AG04450 (cell line): ENCODE results near the gene CXXC1. TPM values are rescaled to one million over a fixed set of nuclear protein-coding genes. Genes with fewer than 3 reads are reported as not detected.

Source experiments
- CTCF ChIA-PET: fragments of 300-600, 350-600 bp; formaldehyde crosslinking; extraction: SDS; loops from one replicate; lab custom pipeline; 2022; ENCODE audit warnings: antibody characterized with exemption, inconsistent platforms; lab: Charles Lee
- POLR2A ChIA-PET: fragments of 350-600 bp; formaldehyde crosslinking; extraction: SDS; loops from one replicate; lab custom pipeline; 2021; ENCODE audit warnings: antibody characterized with exemption, inconsistent platforms; lab: Yijun Ruan, JAX
- DNase-seq: peaks from one replicate; pipeline ENCODE4 v3.0.0-alpha.2; 2011; ENCODE audit warnings: low read depth, low spot score
- H3K27ac ChIP-seq: one replicate; pipeline ENCODE4 v1.5.1; 2012; ENCODE audit warnings: low read depth, low read length, control low read depth
- H3K27me3 ChIP-seq: one replicate; pipeline ENCODE4 v1.6.0; 2012; ENCODE audit warnings: low read length; ENCODE audit not compliant: control insufficient read depth, insufficient read depth
- H3K4me3 ChIP-seq: 2 replicates; pipeline ENCODE4 v1.5.1; 2011; ENCODE audit warnings: mild to moderate bottlenecking, low read depth, low read length, control low read depth
- H3K9me3 ChIP-seq: 2 replicates; pipeline ENCODE4 v1.5.1; 2012; ENCODE audit warnings: low read length; ENCODE audit not compliant: control insufficient read depth, insufficient read depth
- polyA plus RNA-seq: library from polyadenylated mRNA; depleted of rRNA; stranded (reverse); fragments of >200 nt; gene quantifications from 2 replicates; pipeline ENCODE4 v1.2.3, GENCODE V29; 2011
- TF ChIP-seq, protein P1 (sequence below): IDR thresholded peaks from 2 replicates; pipeline ENCODE4 v1.5.1; 2011; ENCODE audit warnings: low read depth, low read length, control low read depth, inconsistent platforms

The CXXC1 gene
- polyA plus RNA-seq, 1 experiment, result 23.6 TPM

DNA sequence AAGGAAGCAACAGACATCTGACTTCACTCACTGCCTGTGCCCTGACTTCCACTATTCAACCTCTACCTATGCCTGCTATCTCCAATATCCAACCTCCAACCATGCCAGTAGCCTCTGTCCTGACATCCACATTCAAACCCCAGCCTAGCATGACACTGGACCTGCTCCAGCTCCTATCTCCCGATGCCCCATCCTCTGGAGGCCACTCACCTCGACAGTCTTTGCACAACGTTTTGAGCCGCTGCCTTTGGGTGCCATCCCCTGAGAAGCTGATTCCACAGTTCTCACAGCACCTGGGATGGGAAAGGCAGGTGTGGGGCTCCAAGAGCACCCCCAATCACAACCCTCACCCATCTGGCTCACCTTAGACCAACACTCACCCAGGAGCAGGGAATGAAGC lies 11.0 kb downstream of the CXXC1 start:
- Histone ChIP-seq H3K27ac (no peak overlapping the region), H3K4me3 (no peak overlapping the region), H3K9me3 (no peaks in the 10 kb centered on the region; the same call in 1 of the 2 replicates), H3K27me3 (no peaks in the 10 kb centered on the region)
- POLR2A ChIA-PET, result no interaction called here
- CTCF ChIA-PET, result no interaction called here
- TF ChIP-seq, protein P1, sequence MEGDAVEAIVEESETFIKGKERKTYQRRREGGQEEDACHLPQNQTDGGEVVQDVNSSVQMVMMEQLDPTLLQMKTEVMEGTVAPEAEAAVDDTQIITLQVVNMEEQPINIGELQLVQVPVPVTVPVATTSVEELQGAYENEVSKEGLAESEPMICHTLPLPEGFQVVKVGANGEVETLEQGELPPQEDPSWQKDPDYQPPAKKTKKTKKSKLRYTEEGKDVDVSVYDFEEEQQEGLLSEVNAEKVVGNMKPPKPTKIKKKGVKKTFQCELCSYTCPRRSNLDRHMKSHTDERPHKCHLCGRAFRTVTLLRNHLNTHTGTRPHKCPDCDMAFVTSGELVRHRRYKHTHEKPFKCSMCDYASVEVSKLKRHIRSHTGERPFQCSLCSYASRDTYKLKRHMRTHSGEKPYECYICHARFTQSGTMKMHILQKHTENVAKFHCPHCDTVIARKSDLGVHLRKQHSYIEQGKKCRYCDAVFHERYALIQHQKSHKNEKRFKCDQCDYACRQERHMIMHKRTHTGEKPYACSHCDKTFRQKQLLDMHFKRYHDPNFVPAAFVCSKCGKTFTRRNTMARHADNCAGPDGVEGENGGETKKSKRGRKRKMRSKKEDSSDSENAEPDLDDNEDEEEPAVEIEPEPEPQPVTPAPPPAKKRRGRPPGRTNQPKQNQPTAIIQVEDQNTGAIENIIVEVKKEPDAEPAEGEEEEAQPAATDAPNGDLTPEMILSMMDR, result no peak
- DNase-seq, result no peak

DNA sequence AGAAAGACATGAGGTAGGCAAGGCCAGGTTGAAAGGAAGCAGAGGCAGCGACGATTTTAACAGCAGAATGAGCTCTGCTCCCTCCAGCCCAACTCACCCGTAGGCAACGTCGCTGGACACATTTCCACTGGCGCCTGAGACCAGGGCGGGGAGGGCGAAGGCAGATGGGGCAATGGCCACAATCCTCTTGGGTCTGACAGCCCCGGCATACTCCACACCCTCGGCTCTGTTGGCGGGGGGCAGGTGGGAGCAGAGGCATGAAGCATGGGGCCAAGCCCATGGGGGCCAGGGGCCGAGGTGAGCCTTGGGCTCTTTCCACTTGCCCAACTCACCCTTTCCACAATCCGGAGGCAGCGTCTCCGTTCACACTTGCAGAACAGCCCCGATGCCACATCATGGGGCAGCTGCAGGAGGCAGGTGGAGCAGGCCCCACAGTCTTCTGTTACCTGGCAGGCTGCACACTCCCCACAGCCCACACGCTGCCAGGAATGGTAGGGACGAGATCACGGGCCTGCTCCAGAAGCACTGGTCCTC lies 11.9 kb downstream of the CXXC1 start:
- TF ChIP-seq, protein P1, result no peak
- ChIA-PET CTCF (no interaction called here), POLR2A (no interaction called here)
- no peak overlapping the region for H3K27ac ChIP-seq
- DNase-seq, result no peak
- no peak overlapping the region for H3K4me3 ChIP-seq
- H3K27me3 ChIP-seq, result no peaks in the 10 kb centered on the region
- H3K9me3 ChIP-seq, result no peaks in the 10 kb centered on the region; the same call in 1 of the 2 replicates

DNA sequence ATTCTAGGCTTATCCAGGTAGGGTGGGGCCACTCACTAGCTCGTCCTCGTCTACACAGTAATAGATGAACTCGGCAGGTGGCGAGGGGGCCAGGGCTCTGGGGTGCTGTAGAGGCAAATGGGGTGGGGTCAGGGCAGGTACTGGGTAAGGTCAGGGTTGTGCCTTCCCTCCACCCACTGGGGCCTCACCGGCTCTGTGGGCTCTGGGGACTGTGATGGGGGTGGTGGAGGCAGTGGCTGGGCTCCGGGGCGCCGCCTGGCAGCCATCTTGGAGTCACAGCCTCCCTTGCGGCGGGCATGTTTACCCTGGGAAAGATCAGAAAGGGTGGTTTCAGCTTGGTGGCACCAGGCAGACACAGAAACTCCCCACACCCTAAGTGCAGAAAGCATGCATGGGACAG lies 12.6 kb downstream of the CXXC1 start:
- ChIA-PET POLR2A (no interaction called here), CTCF (no interaction called here)
- Histone ChIP-seq H3K27ac (no peak overlapping the region), H3K4me3 (no peak overlapping the region), H3K27me3 (no peaks in the 10 kb centered on the region), H3K9me3 (no peaks in the 10 kb centered on the region; the same call in 1 of the 2 replicates)
- TF ChIP-seq, protein P1, result no peak
- no peak for DNase-seq

DNA sequence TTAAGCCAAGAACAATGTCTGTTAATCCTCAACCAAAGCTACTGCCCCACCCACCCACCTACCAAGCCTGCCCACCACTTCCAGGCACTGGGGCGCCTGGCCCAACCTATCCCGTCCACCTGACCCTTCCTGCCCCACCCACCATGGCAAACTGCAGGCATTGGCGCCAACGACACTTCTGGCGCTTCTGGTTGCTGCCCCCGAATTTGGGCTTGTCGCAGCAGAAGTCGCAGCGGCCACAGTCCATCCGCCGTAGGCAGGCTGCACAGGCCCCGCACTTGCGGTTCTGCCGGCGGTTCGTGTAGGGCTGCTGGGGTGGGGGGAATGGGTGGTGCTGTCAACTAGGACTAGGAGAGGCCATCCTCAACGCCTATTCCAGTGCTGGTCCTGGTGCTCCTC lies 13.4 kb downstream of the CXXC1 start:
- DNase-seq, result no peak
- no peaks in the 10 kb centered on the region for H3K9me3 ChIP-seq
- TF ChIP-seq, protein P1, result no peak
- H3K27ac ChIP-seq, result no peak overlapping the region
- H3K4me3 ChIP-seq, result no peak overlapping the region
- ChIA-PET CTCF (no interaction called here), POLR2A (no interaction called here)
- H3K27me3 ChIP-seq, result no peaks in the 10 kb centered on the region

DNA sequence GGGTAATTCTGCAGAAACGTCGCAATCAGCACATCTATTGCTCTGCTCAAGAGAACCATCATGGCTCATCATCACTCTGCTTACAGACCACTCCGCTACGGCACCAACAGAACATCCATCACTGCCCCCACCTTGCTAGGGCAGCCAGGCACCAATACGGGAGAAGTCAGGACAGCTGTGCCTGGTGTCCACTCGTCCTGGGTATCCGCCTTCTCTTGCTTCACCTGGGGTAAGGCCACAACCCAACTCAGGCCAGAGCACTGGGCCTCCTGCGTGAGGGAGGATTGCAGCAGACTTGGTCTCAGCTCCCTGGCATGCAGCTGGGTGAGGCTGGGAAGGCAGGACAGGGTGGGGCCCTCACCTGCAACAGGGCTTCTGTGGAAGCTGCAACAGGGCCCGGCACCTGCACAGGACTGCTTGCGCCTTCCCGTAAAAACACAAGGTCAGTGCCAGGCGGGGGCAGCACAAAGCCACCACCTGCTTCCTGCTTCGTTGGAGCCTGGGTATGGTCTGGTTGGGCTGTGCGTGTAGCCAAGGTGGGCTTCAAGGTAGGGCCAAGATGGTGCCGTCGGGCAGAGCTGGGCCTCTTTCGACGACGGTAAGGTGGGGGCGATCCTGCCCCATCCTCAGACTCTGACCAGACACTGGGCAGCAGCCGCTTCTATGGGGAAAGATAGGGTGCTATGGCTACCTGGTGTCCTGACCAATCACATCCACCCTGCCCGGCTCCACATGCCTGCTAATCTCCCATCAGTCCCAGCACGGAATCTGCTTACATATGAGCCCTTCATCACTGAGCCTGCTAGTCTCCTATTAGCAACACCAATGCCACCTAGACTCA lies 14.1 kb downstream of the CXXC1 start:
- H3K27ac ChIP-seq, result no peak overlapping the region
- no peak for DNase-seq
- H3K27me3 ChIP-seq, result no peaks in the 10 kb centered on the region
- peaks cover under 1% of the 10 kb centered on the region; the same call in 1 of the 2 replicates for H3K9me3 ChIP-seq
- TF ChIP-seq, protein P1, result no peak
- ChIA-PET POLR2A (no interaction called here), CTCF (no interaction called here)
- H3K4me3 ChIP-seq, result no peak overlapping the region
